A549 (cell line): ENCODE data around the gene TRAPPC1. TPM values are rescaled to one million over a fixed set of nuclear protein-coding genes. Genes with fewer than 3 reads are reported as not detected.

Experiments
- BHLHE40 ChIP-seq: IDR thresholded peaks from 2 replicates; pipeline ENCODE4 v1.6.1; 2012; ENCODE audit warnings: low read depth, low read length, inconsistent platforms
- CBX2 ChIP-seq: fragments of 200-600 bp; sonication (generic); IDR thresholded peaks from 2 replicates; pipeline ENCODE4 v1.6.1; 2016; ENCODE audit warnings: low read depth, mild to moderate bottlenecking, borderline replicate concordance
- CEBPB ChIP-seq, 2 experiments: fragments of >200 bp in 1 of 2; sonication (Bioruptor Twin) in 1 of 2; formaldehyde crosslinking in 1 of 2; IDR thresholded peaks; 2 replicates each; pipeline ENCODE4 v1.6.1; 2012 to 2016
- CHD2 ChIP-seq: fragments of 150-350 bp; IDR thresholded peaks from 2 replicates; pipeline ENCODE4 v1.6.1; 2014; ENCODE audit warnings: low read length; ENCODE audit not compliant: partially characterized antibody
- CHD4 ChIP-seq: fragments of 200-600 bp; sonication (generic); IDR thresholded peaks from 2 replicates; pipeline ENCODE4 v1.6.1; 2016; ENCODE audit warnings: antibody characterized with exemption, mild to moderate bottlenecking, borderline replicate concordance
- EHMT2 ChIP-seq: fragments of 200-600 bp; sonication (generic); IDR thresholded peaks from 2 replicates; pipeline ENCODE4 v1.6.1; 2016; ENCODE audit warnings: antibody characterized with exemption, low read depth, mild to moderate bottlenecking, moderate library complexity
- EP300 ChIP-seq, 2 experiments: fragments of >200 bp; sonication (Bioruptor Twin); formaldehyde crosslinking; IDR thresholded peaks; 2 replicates in 1 of 2; 3 replicates in 1 of 2; pipeline ENCODE4 v1.6.1; 2016 to 2017
- ESRRA ChIP-seq: fragments of 150-350 bp; IDR thresholded peaks from 2 replicates; pipeline ENCODE4 v1.6.1; 2014; ENCODE audit warnings: mild to moderate bottlenecking, low read length, borderline replicate concordance
- FOSB ChIP-seq: fragments of 250-450 bp; sonication (Bioruptor Pico); IDR thresholded peaks from 2 replicates; pipeline ENCODE4 v1.5.0; 2020; ENCODE audit warnings: mild to moderate bottlenecking, moderate library complexity
- FOSL2 ChIP-seq, 2 experiments: fragments of 450-650 bp in 1 of 2; fragments of >200 bp in 1 of 2; sonication (Bioruptor Twin) in 1 of 2; formaldehyde crosslinking; IDR thresholded peaks; 2 replicates each; pipeline versions ENCODE4 v1.5.0 to v1.6.1; 2016 to 2020; ENCODE audit warnings: mild to moderate bottlenecking in 1 of 2, moderate library complexity in 1 of 2
- FOXS1 ChIP-seq: fragments of 250-450 bp; sonication (Bioruptor Pico); IDR thresholded peaks from 2 replicates; pipeline ENCODE4 v1.5.0; 2020; ENCODE audit warnings: mild to moderate bottlenecking, moderate library complexity
- GATA3 ChIP-seq: IDR thresholded peaks from 2 replicates; pipeline ENCODE4 v1.6.1; 2012; ENCODE audit warnings: borderline replicate concordance
- HEYL ChIP-seq: fragments of 250-450 bp; sonication (Bioruptor Pico); IDR thresholded peaks from 2 replicates; pipeline ENCODE4 v1.8.0; 2021; ENCODE audit warnings: mild to moderate bottlenecking, moderate library complexity
- JUN ChIP-seq, 2 experiments: fragments of >200 bp; sonication (Bioruptor Twin); formaldehyde crosslinking; IDR thresholded peaks; 2 replicates in 1 of 2; 3 replicates in 1 of 2; pipeline ENCODE4 v1.6.1; 2016 to 2017
- JUNB ChIP-seq: fragments of >200 bp; sonication (Bioruptor Twin); formaldehyde crosslinking; IDR thresholded peaks from 2 replicates; pipeline ENCODE4 v1.6.1; 2016
- KDM1A ChIP-seq: fragments of 200-600 bp; sonication (generic); IDR thresholded peaks from 2 replicates; pipeline ENCODE4 v1.6.1; 2016; ENCODE audit warnings: low read depth, mild to moderate bottlenecking
- KDM5A ChIP-seq: fragments of 200-600 bp; sonication (generic); IDR thresholded peaks from 2 replicates; pipeline ENCODE4 v1.6.1; 2016; ENCODE audit warnings: antibody characterized with exemption, mild to moderate bottlenecking
- MAFK ChIP-seq: fragments of 450-650 bp; IDR thresholded peaks from 2 replicates; pipeline ENCODE4 v1.6.1; 2014; ENCODE audit not compliant: partially characterized antibody
- MAZ ChIP-seq: fragments of 150-350 bp; IDR thresholded peaks from 2 replicates; pipeline ENCODE4 v1.6.1; 2014; ENCODE audit warnings: antibody characterized with exemption, low read depth, low read length, borderline replicate concordance
- MYC ChIP-seq: IDR thresholded peaks from 2 replicates; pipeline ENCODE4 v1.6.1; 2012; ENCODE audit warnings: mild to moderate bottlenecking, inconsistent platforms, low read length, improper control_type of control experiment, borderline replicate concordance
- NR3C1 ChIP-seq: fragments of >200 bp; sonication (Bioruptor Twin); formaldehyde crosslinking; IDR thresholded peaks from 3 replicates; pipeline ENCODE4 v1.6.1; 2017
- PHF8 ChIP-seq: fragments of 200-600 bp; sonication (generic); IDR thresholded peaks from 2 replicates; pipeline ENCODE4 v1.6.1; 2016; ENCODE audit warnings: low read depth, mild to moderate bottlenecking, antibody characterized with exemption, moderate library complexity, borderline replicate concordance
- POLR2A ChIP-seq: IDR thresholded peaks from 2 replicates; pipeline ENCODE4 v1.6.1; 2012; ENCODE audit warnings: mild to moderate bottlenecking, low read length
- POLR2AphosphoS2 ChIP-seq: conservative IDR thresholded peaks from 2 replicates; pipeline ENCODE4 v1.6.1; 2012; ENCODE audit warnings: low read length, improper control_type of control experiment, inconsistent platforms
- RARB ChIP-seq: fragments of 250-450 bp; sonication (Bioruptor Pico); IDR thresholded peaks from 2 replicates; pipeline ENCODE4 v1.8.0; 2021; ENCODE audit warnings: mild to moderate bottlenecking, moderate library complexity
- RCOR1 ChIP-seq: fragments of 150-350 bp; IDR thresholded peaks from 2 replicates; pipeline ENCODE4 v1.6.1; 2014; ENCODE audit warnings: antibody characterized with exemption, low read length, low read depth
- RFX5 ChIP-seq: fragments of 450-650 bp; IDR thresholded peaks from 2 replicates; pipeline ENCODE4 v1.7.1; 2014; ENCODE audit warnings: antibody characterized with exemption, mild to moderate bottlenecking, moderate library complexity
- RNF2 ChIP-seq: fragments of 200-600 bp; sonication (generic); IDR thresholded peaks from 2 replicates; pipeline ENCODE4 v1.6.1; 2016; ENCODE audit warnings: low read depth, mild to moderate bottlenecking, antibody characterized with exemption, moderate library complexity, borderline replicate concordance
- TP53 ChIP-seq: fragments of 250-450 bp; sonication (Bioruptor Pico); IDR thresholded peaks from 2 replicates; pipeline ENCODE4 v1.5.0; 2021; ENCODE audit warnings: mild to moderate bottlenecking, moderate library complexity
- ZC3H11A ChIP-seq: fragments of 450-650 bp; IDR thresholded peaks from 2 replicates; pipeline ENCODE4 v1.6.1; 2014; ENCODE audit warnings: antibody characterized with exemption, mild to moderate bottlenecking
- ZFP36 ChIP-seq: fragments of 450-650 bp; IDR thresholded peaks from 2 replicates; pipeline ENCODE4 v1.6.1; 2014; ENCODE audit warnings: borderline replicate concordance; ENCODE audit not compliant: partially characterized antibody
- ZNF302 ChIP-seq: fragments of 250-450 bp; sonication (Bioruptor Pico); IDR thresholded peaks from 2 replicates; pipeline ENCODE4 v1.9.0; 2021; ENCODE audit warnings: inconsistent platforms, mild to moderate bottlenecking, moderate library complexity
- ZSCAN20 ChIP-seq: fragments of 250-450 bp; sonication (Bioruptor Pico); IDR thresholded peaks from 2 replicates; pipeline ENCODE4 v1.8.0; 2022; ENCODE audit warnings: mild to moderate bottlenecking, moderate library complexity
- polyA plus RNA-seq, 4 experiments: library from polyadenylated mRNA; depleted of rRNA in 3 of 4; stranded (reverse); fragments of >200 nt; fragmentation: RNase III in 1 of 4; extraction: RNeasy Plus Mini Kit Qiagen cat#74134 plus additional on column Dnase treatment in 1 of 4; gene quantifications; 2 replicates in 3 of 4; 3 replicates in 1 of 4; pipeline ENCODE4 v1.2.3, GENCODE V29; 2011 to 2017
- TF ChIP-seq, protein P1 (sequence below): fragments of 250-450 bp; sonication (Bioruptor Pico); IDR thresholded peaks from 2 replicates; pipeline ENCODE4 v1.5.0; 2020; ENCODE audit warnings: low read depth, mild to moderate bottlenecking, moderate library complexity
- TF ChIP-seq, protein P2 (sequence below): fragments of >200 bp; sonication (Bioruptor Twin); formaldehyde crosslinking; IDR thresholded peaks from 2 replicates; pipeline ENCODE4 v1.6.1; 2016
- TF ChIP-seq, protein P3 (sequence below): IDR thresholded peaks from 2 replicates; pipeline ENCODE4 v1.6.1; 2012
- TF ChIP-seq, protein P4 (sequence below): fragments of 250-450 bp; sonication (Bioruptor Pico); IDR thresholded peaks from 2 replicates; pipeline ENCODE4 v1.5.0; 2021; ENCODE audit warnings: mild to moderate bottlenecking, moderate library complexity, borderline replicate concordance
- TF ChIP-seq, protein P5 (sequence below): fragments of >200 bp; sonication (Bioruptor Twin); formaldehyde crosslinking; IDR thresholded peaks from 3 replicates; pipeline ENCODE4 v1.6.1; 2016
- TF ChIP-seq, protein P6 (sequence below): IDR thresholded peaks from 2 replicates; pipeline ENCODE4 v1.6.1; 2012

The TRAPPC1 gene
- polyA plus RNA-seq, 2 of the 4 experiments (the other 2 are of a cell fraction), result 200 to 328 TPM

DNA sequence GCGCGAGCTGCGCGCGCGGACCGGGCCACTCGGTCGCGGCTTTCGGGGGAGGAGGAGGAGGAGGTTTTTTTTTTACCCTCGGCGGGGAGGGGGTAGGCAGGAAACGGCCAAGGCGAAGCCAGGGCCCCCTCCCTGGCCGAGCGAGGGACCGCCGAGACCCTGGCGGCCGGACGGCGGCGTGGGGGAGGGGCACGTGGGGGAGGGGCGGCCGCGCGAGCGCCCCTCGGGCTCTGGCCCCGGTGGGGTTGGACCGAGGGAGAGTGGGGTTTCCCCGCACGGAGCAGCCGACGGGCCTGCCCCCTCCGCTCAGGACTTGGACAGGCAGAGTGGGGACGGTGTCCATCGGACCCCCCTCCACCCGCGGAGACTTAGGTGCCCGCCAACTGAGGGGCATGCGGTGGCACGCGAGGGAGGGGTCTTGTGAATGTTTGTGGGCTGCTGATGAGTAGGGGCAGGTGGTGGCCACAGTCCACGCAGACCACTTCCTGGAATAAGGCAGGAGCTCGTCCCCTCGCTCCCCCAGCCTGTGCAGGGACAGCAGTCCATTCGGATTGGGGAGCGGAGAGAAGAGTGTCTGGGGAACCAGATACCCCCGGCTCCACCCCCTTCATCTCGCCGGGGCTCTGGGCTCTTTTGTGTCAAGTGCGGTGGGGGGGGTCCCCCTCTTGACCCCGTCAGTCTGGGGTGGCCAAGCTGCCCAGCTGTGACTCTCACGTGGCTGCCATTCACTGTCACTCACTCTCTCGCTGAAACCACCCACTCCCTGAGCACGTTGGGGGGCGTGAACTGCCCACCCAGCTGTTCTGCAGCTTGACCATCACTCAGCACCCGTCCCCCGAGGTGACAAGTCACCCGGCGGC lies 46.1 kb downstream of the TRAPPC1 start (continued):
- TF ChIP-seq PHF8 (no peak), GATA3 (0 out of 2 replicates have a peak, but pooled peaks have one; percentile 11), CEBPB (IDR thresholded peaks at IDR 0.05) (no peak), CHD2 (peak; percentile 72), EHMT2 (no peak), FOXS1 (CRISPR knock-in tag) (no peak), FOSL2 (IDR thresholded peaks at IDR 0.05) (no peak), FOSL2 (CRISPR knock-in tag; IDR thresholded peaks at IDR 0.05) (no peak), EP300 (IDR thresholded peaks at IDR 0.05) (peak in 1 of 2 experiments; percentile 36; a peak in 1 of 5 replicates), POLR2A (peak; percentile 51), CHD4 (no peak), JUN (IDR thresholded peaks at IDR 0.05) (peak; percentile 67 to 69), RFX5 (no peak), RNF2 (no peak), RCOR1 (no peak), MYC (no peak), HEYL (no peak), MAFK (no peak), TP53 (no peak), BHLHE40 (no peak), RARB (CRISPR knock-in tag) (no peak), KDM5A (no peak), FOSB (CRISPR knock-in tag) (no peak), ESRRA (no peak), ZC3H11A (no peak), JUNB (no peak), KDM1A (no peak), ZNF302 (CRISPR knock-in tag) (no peak), NR3C1 (no peak), POLR2AphosphoS2 (no peak), ZSCAN20 (no peak), MAZ (no peak), CBX2 (no peak), ZFP36 (no peak)
- TF ChIP-seq, protein P1, sequence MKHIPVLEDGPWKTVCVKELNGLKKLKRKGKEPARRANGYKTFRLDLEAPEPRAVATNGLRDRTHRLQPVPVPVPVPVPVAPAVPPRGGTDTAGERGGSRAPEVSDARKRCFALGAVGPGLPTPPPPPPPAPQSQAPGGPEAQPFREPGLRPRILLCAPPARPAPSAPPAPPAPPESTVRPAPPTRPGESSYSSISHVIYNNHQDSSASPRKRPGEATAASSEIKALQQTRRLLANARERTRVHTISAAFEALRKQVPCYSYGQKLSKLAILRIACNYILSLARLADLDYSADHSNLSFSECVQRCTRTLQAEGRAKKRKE (CRISPR knock-in tag), result no peak
- TF ChIP-seq, protein P2, sequence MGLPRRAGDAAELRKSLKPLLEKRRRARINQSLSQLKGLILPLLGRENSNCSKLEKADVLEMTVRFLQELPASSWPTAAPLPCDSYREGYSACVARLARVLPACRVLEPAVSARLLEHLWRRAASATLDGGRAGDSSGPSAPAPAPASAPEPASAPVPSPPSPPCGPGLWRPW, result no peak
- TF ChIP-seq, protein P3, sequence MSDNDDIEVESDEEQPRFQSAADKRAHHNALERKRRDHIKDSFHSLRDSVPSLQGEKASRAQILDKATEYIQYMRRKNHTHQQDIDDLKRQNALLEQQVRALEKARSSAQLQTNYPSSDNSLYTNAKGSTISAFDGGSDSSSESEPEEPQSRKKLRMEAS, result peak; percentile 88
- TF ChIP-seq, protein P4, sequence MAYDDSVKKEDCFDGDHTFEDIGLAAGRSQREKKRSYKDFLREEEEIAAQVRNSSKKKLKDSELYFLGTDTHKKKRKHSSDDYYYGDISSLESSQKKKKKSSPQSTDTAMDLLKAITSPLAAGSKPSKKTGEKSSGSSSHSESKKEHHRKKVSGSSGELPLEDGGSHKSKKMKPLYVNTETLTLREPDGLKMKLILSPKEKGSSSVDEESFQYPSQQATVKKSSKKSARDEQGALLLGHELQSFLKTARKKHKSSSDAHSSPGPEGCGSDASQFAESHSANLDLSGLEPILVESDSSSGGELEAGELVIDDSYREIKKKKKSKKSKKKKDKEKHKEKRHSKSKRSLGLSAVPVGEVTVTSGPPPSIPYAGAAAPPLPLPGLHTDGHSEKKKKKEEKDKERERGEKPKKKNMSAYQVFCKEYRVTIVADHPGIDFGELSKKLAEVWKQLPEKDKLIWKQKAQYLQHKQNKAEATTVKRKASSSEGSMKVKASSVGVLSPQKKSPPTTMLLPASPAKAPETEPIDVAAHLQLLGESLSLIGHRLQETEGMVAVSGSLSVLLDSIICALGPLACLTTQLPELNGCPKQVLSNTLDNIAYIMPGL, result no peak
- TF ChIP-seq, protein P5, sequence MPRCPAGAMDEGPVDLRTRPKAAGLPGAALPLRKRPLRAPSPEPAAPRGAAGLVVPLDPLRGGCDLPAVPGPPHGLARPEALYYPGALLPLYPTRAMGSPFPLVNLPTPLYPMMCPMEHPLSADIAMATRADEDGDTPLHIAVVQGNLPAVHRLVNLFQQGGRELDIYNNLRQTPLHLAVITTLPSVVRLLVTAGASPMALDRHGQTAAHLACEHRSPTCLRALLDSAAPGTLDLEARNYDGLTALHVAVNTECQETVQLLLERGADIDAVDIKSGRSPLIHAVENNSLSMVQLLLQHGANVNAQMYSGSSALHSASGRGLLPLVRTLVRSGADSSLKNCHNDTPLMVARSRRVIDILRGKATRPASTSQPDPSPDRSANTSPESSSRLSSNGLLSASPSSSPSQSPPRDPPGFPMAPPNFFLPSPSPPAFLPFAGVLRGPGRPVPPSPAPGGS, result 0 out of 3 replicates have a peak, but pooled peaks have one; percentile 18
- TF ChIP-seq, protein P6, sequence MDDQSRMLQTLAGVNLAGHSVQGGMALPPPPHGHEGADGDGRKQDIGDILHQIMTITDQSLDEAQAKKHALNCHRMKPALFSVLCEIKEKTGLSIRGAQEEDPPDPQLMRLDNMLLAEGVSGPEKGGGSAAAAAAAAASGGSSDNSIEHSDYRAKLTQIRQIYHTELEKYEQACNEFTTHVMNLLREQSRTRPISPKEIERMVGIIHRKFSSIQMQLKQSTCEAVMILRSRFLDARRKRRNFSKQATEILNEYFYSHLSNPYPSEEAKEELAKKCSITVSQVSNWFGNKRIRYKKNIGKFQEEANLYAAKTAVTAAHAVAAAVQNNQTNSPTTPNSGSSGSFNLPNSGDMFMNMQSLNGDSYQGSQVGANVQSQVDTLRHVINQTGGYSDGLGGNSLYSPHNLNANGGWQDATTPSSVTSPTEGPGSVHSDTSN, result no peak; the same call in 1 of the 2 replicates
